Body of pancreas (tissue), 4 donors: Measurements from ENCODE around the gene KCNE4. TPM values are rescaled to one million over a fixed set of nuclear protein-coding genes. Genes with fewer than 3 reads are reported as not detected.

Source experiments
- ATAC-seq: fragments of 150-250 bp; one replicate; pipeline ENCODE4 v1.9.1; 2016
- DNase-seq, 4 donors: peaks; one replicate each; pipeline ENCODE4 v3.0.0-alpha.2; 2019
- H3K27ac ChIP-seq, 4 donors: fragments of 200-600 bp; sonication (generic); 1 replicate in 3 of 4; 2 replicates in 1 of 4; pipeline versions ENCODE4 v1.5.1 to v1.6.1; 2016 to 2019; ENCODE audit warnings: mild to moderate bottlenecking in 1 of 4, mixed read lengths in 1 of 4, moderate library complexity in 1 of 4
- H3K27me3 ChIP-seq, 2 donors: fragments of 200-600 bp; sonication (generic); one replicate each; pipeline ENCODE4 v1.6.0; 2016; ENCODE audit warnings: mild to moderate bottlenecking in 1 of 2
- H3K36me3 ChIP-seq, 2 donors: fragments of 200-600 bp; sonication (generic); replicated peaks in 1 of 2; 2 replicates each; pipeline ENCODE4 v1.5.1; 2016; ENCODE audit warnings: low read depth in 2 of 2; ENCODE audit not compliant: insufficient read depth in 1 of 2
- H3K4me1 ChIP-seq: fragments of 200-600 bp; sonication (generic); one replicate; pipeline ENCODE4 v1.6.0; 2016
- H3K4me3 ChIP-seq, 2 donors: fragments of 200-600 bp; sonication (generic); 1 replicate in 1 of 2; 2 replicates in 1 of 2; pipeline ENCODE4 v1.5.1; 2016 to 2019
- H3K9me3 ChIP-seq, 3 donors: fragments of 200-600 bp; sonication (generic); 1 replicate in 2 of 3; 2 replicates in 1 of 3; pipeline ENCODE4 v1.5.1; 2016
- POLR2A ChIP-seq, 3 donors: fragments of 450-650 bp; IDR thresholded peaks; one replicate each; pipeline ENCODE4 v1.6.1; 2016; ENCODE audit warnings: antibody characterized with exemption in 3 of 3, mild to moderate bottlenecking in 2 of 3
- WGBS, 2 donors: methylation state at CpG; one replicate each; pipeline ENCODE4 v1.1.5; 2017; 5-methylcytosine and 5-hydroxymethylcytosine counted together
- intact Hi-C: fragments of 100-400 bp; cut with DNase I; formaldehyde crosslinking; loops from one replicate; pipeline ENCODE4 v1.15.1; 2023
- total RNA-seq, 2 donors: library from RNA; depleted of rRNA; stranded (reverse); fragments of >200 nt; gene quantifications; one replicate each; pipeline ENCODE4 v1.1.0, GENCODE V29; 2016
- TF ChIP-seq, protein P1 (sequence below), 7 experiments: fragments of 450-650 bp in 4 of 7; fragments of 200-600 bp in 3 of 7; sonication (generic) in 3 of 7; IDR thresholded peaks; one replicate each; pipeline ENCODE4 v1.5.1; 2016 to 2019; ENCODE audit warnings: antibody characterized with exemption in 7 of 7

The KCNE4 gene
- total RNA-seq, 2 donors from 2014 or later: 3.9 to 4.6 TPM

DNA sequence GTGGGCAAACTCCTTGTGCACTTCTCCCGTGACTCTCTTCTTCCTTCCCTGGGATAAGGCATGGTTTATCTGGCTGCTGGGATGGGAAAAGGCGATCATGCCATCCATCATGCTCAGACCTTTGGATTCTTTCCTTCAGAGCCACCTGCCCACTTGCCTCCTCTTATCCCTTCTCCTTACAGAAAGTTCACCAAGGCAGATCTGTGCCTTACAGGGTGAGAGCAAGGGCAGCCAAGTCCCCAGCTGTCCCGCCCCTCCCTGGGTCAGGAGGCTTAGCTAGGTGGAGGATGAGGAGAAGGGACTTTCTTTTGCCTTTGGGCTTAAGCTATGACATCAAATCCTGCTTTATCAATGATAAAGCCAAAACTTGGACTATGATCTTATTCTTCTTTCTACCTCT, 47.6 kb downstream of the KCNE4 start:
- DNase-seq: no peak
- H3K9me3 ChIP-seq: no peaks in the 10 kb centered on the region
- no peak for ATAC-seq

DNA sequence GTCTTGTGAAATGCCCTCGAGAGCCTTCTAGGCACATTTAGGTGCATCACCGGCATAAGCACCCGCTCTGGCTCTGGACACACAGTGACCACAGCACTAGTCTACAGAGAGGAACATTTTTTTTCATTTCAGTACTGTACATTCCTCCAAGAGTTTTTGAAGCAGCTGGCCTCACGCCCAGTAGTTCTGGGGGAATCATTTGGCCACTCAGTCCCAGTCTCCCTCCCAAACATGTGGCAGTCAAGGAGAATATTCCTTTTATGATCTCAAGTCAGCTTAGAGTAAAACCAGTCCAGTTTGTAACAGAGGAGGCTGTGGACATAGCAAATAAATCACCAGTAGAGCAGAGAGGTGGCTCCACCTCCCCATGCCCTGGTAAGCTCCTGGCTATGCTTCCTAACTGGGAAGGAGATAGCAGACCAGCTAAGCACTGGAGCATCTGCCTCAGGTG, 48.1 kb downstream of the KCNE4 start:
- intact Hi-C loops: no loop called here
- no peaks in the 10 kb centered on the region for H3K27me3 ChIP-seq
- H3K36me3 ChIP-seq: no peaks in the 10 kb centered on the region
- peaks cover 29% of the 10 kb centered on the region for H3K4me1 ChIP-seq
- peak overlapping the region; percentile 48 to 74 (median 62) for H3K27ac ChIP-seq
- ATAC-seq: peak; percentile 63
- 30 to 32% methylated on average over 3 to 4 of the region's 4 CpGs for WGBS, 2 donors
- no peaks in the 10 kb centered on the region for H3K9me3 ChIP-seq
- H3K4me3 ChIP-seq: no peak overlapping the region
- peak; percentile 45 to 61 (median 51) for DNase-seq
- TF ChIP-seq, protein P1, sequence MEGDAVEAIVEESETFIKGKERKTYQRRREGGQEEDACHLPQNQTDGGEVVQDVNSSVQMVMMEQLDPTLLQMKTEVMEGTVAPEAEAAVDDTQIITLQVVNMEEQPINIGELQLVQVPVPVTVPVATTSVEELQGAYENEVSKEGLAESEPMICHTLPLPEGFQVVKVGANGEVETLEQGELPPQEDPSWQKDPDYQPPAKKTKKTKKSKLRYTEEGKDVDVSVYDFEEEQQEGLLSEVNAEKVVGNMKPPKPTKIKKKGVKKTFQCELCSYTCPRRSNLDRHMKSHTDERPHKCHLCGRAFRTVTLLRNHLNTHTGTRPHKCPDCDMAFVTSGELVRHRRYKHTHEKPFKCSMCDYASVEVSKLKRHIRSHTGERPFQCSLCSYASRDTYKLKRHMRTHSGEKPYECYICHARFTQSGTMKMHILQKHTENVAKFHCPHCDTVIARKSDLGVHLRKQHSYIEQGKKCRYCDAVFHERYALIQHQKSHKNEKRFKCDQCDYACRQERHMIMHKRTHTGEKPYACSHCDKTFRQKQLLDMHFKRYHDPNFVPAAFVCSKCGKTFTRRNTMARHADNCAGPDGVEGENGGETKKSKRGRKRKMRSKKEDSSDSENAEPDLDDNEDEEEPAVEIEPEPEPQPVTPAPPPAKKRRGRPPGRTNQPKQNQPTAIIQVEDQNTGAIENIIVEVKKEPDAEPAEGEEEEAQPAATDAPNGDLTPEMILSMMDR (IDR thresholded peaks at IDR 0.05): peak in 1 of 7 experiments; percentile 25
- TF ChIP-seq POLR2A (IDR thresholded peaks at IDR 0.05): peak in 1 of 3 donors; percentile 17

More for the DNA sequence above, 47.6 kb downstream of the KCNE4 start:
- Histone ChIP-seq H3K4me1 (peaks cover 31% of the 10 kb centered on the region), H3K27ac (peak overlapping the region; percentile 48 to 74 (median 62)), H3K27me3 (no peaks in the 10 kb centered on the region), H3K36me3 (no peaks in the 10 kb centered on the region), H3K4me3 (no peak overlapping the region)
- WGBS, 2 donors: 41 to 52% methylated on average over 3 of the region's 3 CpGs
- no peak for TF ChIP-seq POLR2A (IDR thresholded peaks at IDR 0.05)
- TF ChIP-seq, protein P1 (IDR thresholded peaks at IDR 0.05): no peak
- intact Hi-C loops: no loop called here

DNA sequence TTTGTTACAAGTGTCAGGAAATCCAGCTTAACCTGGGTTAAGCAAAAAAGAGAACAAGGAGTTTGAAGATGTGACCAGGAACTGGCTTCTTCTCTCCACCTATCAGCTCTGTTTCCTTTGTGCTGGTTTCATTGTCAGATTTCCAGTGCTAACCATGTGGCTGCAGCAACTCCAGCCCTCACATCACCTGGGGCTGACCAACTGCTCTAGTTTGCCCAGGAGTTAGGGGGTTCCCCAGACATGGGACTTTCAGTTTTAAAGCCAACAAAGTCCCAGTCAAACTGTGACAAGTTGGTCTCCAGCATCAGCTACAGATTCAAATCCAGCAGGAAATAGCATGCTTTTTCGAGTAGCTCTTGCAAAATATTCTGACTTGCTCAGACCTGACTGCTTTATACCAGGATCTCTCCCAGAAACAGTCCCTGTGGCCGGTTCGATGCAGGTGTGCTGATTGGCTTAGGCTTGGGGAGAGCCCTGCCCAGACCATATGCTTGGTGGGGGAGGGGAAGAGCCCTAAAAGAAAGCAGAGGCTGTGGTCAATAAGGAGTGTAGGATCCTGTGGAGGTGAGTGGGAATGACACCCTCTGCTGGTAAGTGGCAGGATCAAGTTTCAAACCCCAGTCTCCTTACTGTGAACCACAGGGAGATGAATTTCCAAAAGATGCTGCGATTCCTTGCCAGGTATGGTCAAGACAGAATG, 49.5 kb downstream of the KCNE4 start:
- Histone ChIP-seq H3K4me3 (no peak overlapping the region), H3K4me1 (peaks cover 29% of the 10 kb centered on the region), H3K36me3 (no peaks in the 10 kb centered on the region), H3K27ac (peak overlapping the region; percentile 15 to 69 (median 51)), H3K27me3 (no peaks in the 10 kb centered on the region), H3K9me3 (no peaks in the 10 kb centered on the region)
- no peak for TF ChIP-seq POLR2A (IDR thresholded peaks at IDR 0.05)
- TF ChIP-seq, protein P1 (IDR thresholded peaks at IDR 0.05): peak; percentile 29 to 68 (median 64)
- intact Hi-C loops: no loop called here
- 43 to 48% methylated on average over 4 of the region's 4 CpGs for WGBS, 2 donors
- ATAC-seq (peak; percentile 72), DNase-seq (peak; percentile 51 to 73 (median 61))

DNA sequence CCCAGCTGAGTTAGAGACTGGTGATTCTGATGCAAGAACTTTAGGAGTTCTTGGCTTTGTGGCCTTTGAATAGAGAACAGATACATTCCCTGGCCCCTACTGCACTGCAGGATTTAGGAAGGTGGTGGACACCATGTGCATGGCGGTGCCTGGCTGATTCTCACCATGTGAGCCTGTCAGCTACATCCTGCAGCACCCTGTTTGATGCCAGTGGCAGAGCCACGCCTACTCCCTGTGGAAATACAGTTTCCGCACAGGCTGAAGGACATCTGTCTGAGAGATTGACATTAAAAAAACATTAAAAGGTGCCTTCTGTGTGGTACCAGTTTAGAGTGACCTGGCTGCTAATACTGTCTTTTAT, 50.0 kb downstream of the KCNE4 start:
- no peak for ATAC-seq
- no peak overlapping the region for H3K27ac ChIP-seq

More for the DNA sequence above, 50.0 kb downstream of the KCNE4 start:
- Histone ChIP-seq H3K27me3 (no peaks in the 10 kb centered on the region), H3K4me1 (peaks cover 29% of the 10 kb centered on the region), H3K4me3 (no peak overlapping the region), H3K36me3 (no peaks in the 10 kb centered on the region), H3K9me3 (no peaks in the 10 kb centered on the region)
- intact Hi-C loops: no loop called here
- DNase-seq: no peak
- TF ChIP-seq, protein P1 (IDR thresholded peaks at IDR 0.05): no peak
- no peak for TF ChIP-seq POLR2A (IDR thresholded peaks at IDR 0.05)
- WGBS, 2 donors: 59 to 90% methylated on average over 3 of the region's 3 CpGs
